ENCODE results near the gene CDH6. TPM values are rescaled to one million over a fixed set of nuclear protein-coding genes. Genes with fewer than 3 reads are reported as not detected.

The CDH6 gene
- total RNA-seq, 1 experiment from 2014 or later = not detected

GRCh38 chr5:31213705-31214121, 20.2 kb downstream of the CDH6 start:
- CTCF ChIA-PET = no interaction called here
- no peaks in the 10 kb centered on the region for H3F3A ChIP-seq (ENCODE audit: insufficient read depth, low read depth)
- H3K79me2 ChIP-seq (ENCODE audit: low read depth) = no peaks in the 10 kb centered on the region
- H2AFZ ChIP-seq = no peak overlapping the region
- peaks cover 25% of the 10 kb centered on the region for H3K27me3 ChIP-seq (ENCODE audit: insufficient read depth, low read depth)
- intact Hi-C loops (cut with micrococcal nuclease; ENCODE audit: unreplicated experiment) = no loop called here
- POLR2A ChIA-PET (ENCODE audit: unreplicated experiment) = no interaction called here
- no peaks in the 10 kb centered on the region for H3K9me2 ChIP-seq (ENCODE audit: insufficient read depth)
- TF ChIP-seq EZH2 (IDR thresholded peaks at IDR 0.05; ENCODE audit: low read depth) = no peak
- TF ChIP-seq CTCF (conservative IDR thresholded peaks at IDR 0.05) = no peak
- H3K36me3 ChIP-seq (ENCODE audit: low read depth) = no peaks in the 10 kb centered on the region
- no peak overlapping the region for H3K4me3 ChIP-seq
- no peaks in the 10 kb centered on the region for H3K4me1 ChIP-seq (replicated peaks; ENCODE audit: insufficient read depth)
- no peak overlapping the region for H3K27ac ChIP-seq
- H3K4me2 ChIP-seq = no peak overlapping the region
- H3K9me3 ChIP-seq (ENCODE audit: insufficient read depth, low read depth) = no peaks in the 10 kb centered on the region
- no TSS peak for BruUV-seq (replicated peaks)
- H4K20me1 ChIP-seq (ENCODE audit: insufficient read depth) = no peaks in the 10 kb centered on the region
- no peak for DNase-seq

GRCh38 chr5:31214229-31214628, 20.7 kb downstream of the CDH6 start:
- intact Hi-C loops (cut with micrococcal nuclease; ENCODE audit: unreplicated experiment) = no loop called here
- Histone ChIP-seq H2AFZ (no peak overlapping the region), H3K79me2 (ENCODE audit: low read depth) (no peaks in the 10 kb centered on the region), H3K4me1 (replicated peaks; ENCODE audit: insufficient read depth) (no peaks in the 10 kb centered on the region), H3K4me3 (no peak overlapping the region), H3K27me3 (ENCODE audit: insufficient read depth, low read depth) (peaks cover 20% of the 10 kb centered on the region), H3K36me3 (ENCODE audit: low read depth) (no peaks in the 10 kb centered on the region), H3F3A (ENCODE audit: insufficient read depth, low read depth) (no peaks in the 10 kb centered on the region), H3K27ac (no peak overlapping the region), H3K4me2 (no peak overlapping the region), H3K9me2 (ENCODE audit: insufficient read depth) (no peaks in the 10 kb centered on the region), H4K20me1 (ENCODE audit: insufficient read depth) (no peaks in the 10 kb centered on the region), H3K9me3 (ENCODE audit: insufficient read depth, low read depth) (no peaks in the 10 kb centered on the region)
- DNase-seq = no peak
- POLR2A ChIA-PET (ENCODE audit: unreplicated experiment) = no interaction called here
- CTCF ChIA-PET = no interaction called here
- BruUV-seq (replicated peaks) = no TSS peak
- TF ChIP-seq CTCF (conservative IDR thresholded peaks at IDR 0.05) (no peak), EZH2 (IDR thresholded peaks at IDR 0.05; ENCODE audit: low read depth) (no peak)

- peaks cover 15% of the 10 kb centered on the region; the same call in 1 of the 2 replicates for H3K27me3 ChIP-seq (ENCODE audit: insufficient read depth, low read depth)
- intact Hi-C loops (cut with micrococcal nuclease; ENCODE audit: unreplicated experiment) = no loop called here
- no peak overlapping the region for H3K4me2 ChIP-seq
- H3K9me3 ChIP-seq (ENCODE audit: insufficient read depth, low read depth) = no peaks in the 10 kb centered on the region
- H3K27ac ChIP-seq = no peak overlapping the region
- no peaks in the 10 kb centered on the region for H3K9me2 ChIP-seq (ENCODE audit: insufficient read depth)
- CTCF ChIA-PET = no interaction called here
- no peak overlapping the region for H2AFZ ChIP-seq
- H4K20me1 ChIP-seq (ENCODE audit: insufficient read depth) = no peaks in the 10 kb centered on the region
- BruUV-seq (replicated peaks) = no TSS peak
- H3K79me2 ChIP-seq (ENCODE audit: low read depth) = no peaks in the 10 kb centered on the region
- POLR2A ChIA-PET (ENCODE audit: unreplicated experiment) = no interaction called here
- H3F3A ChIP-seq (ENCODE audit: insufficient read depth, low read depth) = no peaks in the 10 kb centered on the region
- no peaks in the 10 kb centered on the region for H3K4me1 ChIP-seq (replicated peaks; ENCODE audit: insufficient read depth)
- TF ChIP-seq CTCF (conservative IDR thresholded peaks at IDR 0.05) (no peak), EZH2 (IDR thresholded peaks at IDR 0.05; ENCODE audit: low read depth) (no peak)
- H3K4me3 ChIP-seq = no peak overlapping the region
- no peak for DNase-seq
- no peaks in the 10 kb centered on the region for H3K36me3 ChIP-seq (ENCODE audit: low read depth)
These were observed 21.8 kb downstream of the CDH6 start for GRCh38 chr5:31215236-31215635.
